ENCODE measurements around the gene GNAL. TPM values are rescaled to one million over a fixed set of nuclear protein-coding genes. Genes with fewer than 3 reads are reported as not detected.

The GNAL gene
- total RNA-seq, 2 experiments from 2014 or later, result 0.11 to 0.19 TPM

- TF ChIP-seq, protein P1, sequence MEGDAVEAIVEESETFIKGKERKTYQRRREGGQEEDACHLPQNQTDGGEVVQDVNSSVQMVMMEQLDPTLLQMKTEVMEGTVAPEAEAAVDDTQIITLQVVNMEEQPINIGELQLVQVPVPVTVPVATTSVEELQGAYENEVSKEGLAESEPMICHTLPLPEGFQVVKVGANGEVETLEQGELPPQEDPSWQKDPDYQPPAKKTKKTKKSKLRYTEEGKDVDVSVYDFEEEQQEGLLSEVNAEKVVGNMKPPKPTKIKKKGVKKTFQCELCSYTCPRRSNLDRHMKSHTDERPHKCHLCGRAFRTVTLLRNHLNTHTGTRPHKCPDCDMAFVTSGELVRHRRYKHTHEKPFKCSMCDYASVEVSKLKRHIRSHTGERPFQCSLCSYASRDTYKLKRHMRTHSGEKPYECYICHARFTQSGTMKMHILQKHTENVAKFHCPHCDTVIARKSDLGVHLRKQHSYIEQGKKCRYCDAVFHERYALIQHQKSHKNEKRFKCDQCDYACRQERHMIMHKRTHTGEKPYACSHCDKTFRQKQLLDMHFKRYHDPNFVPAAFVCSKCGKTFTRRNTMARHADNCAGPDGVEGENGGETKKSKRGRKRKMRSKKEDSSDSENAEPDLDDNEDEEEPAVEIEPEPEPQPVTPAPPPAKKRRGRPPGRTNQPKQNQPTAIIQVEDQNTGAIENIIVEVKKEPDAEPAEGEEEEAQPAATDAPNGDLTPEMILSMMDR (IDR thresholded peaks at IDR 0.05), result no peak
- Histone ChIP-seq H3K36me3 (ENCODE audit: insufficient read depth, low read length) (no peaks in the 10 kb centered on the region), H3K27me3 (ENCODE audit: control insufficient read depth in 1 of 2, insufficient read depth in 2 of 2, low read length in 2 of 2) (peaks cover 0 to 2% of the 10 kb centered on the region in 2 experiments), H3K4me3 (ENCODE audit: low read length) (no peak overlapping the region), H3K27ac (ENCODE audit: low read depth in 1 of 2, low read length in 2 of 2) (no peak overlapping the region), H3K4me1 (ENCODE audit: insufficient read depth, low read length) (no peaks in the 10 kb centered on the region), H3K9me3 (ENCODE audit: control insufficient read depth in 1 of 2, insufficient read depth in 1 of 2, low read length in 2 of 2) (no peaks in the 10 kb centered on the region)
- DNase-seq (no peak), ATAC-seq (ENCODE audit: poor library complexity) (no peak)
- ChIA-PET CTCF (no interaction called here), POLR2A (interaction anchor here (0.6 to 1.0 kb wide), 2 partner anchors 15 to 17 kb away, joined by 3 to 4 read pairs; no protein-coding TSS in a partner anchor)
- intact Hi-C loops (cut with DNase I, micrococcal nuclease), result no loop called here
- Mint-ChIP-seq H3K4me1 (ENCODE audit: low read depth) (no peaks in the 10 kb centered on the region), H3K9me3 (no peaks in the 10 kb centered on the region), H3K27ac (no peak overlapping the region), H3K27me3 (no peaks in the 10 kb centered on the region), H3K36me3 (ENCODE audit: low read depth) (no peaks in the 10 kb centered on the region), H3K4me3 (no peak overlapping the region)
These were observed 145.7 kb downstream of the GNAL start for GRCh38 chr18:11834772-11835171.

- H3K27ac Mint-ChIP-seq, result no peak overlapping the region
- no peaks in the 10 kb centered on the region for H3K4me1 ChIP-seq (ENCODE audit: insufficient read depth, low read length)
- POLR2A ChIA-PET, result interaction anchor here (2.9 kb wide), 1 partner anchor 10 kb away, joined by 20 read pairs; the partner anchor contains the start of gene CHMP1B
- ATAC-seq (ENCODE audit: poor library complexity) (no peak), DNase-seq (no peak)
- no peaks in the 10 kb centered on the region for H3K36me3 Mint-ChIP-seq (ENCODE audit: low read depth)
- H3K4me3 ChIP-seq (ENCODE audit: low read length), result no peak overlapping the region
- H3K9me3 Mint-ChIP-seq, result no peaks in the 10 kb centered on the region
- no peak overlapping the region for H3K4me3 Mint-ChIP-seq
- no peaks in the 10 kb centered on the region for H3K36me3 ChIP-seq (ENCODE audit: insufficient read depth, low read length)
- no peaks in the 10 kb centered on the region for H3K27me3 Mint-ChIP-seq
- intact Hi-C loops (cut with DNase I, micrococcal nuclease), result no loop called here
- H3K27ac ChIP-seq (ENCODE audit: low read depth in 1 of 2, low read length in 2 of 2), result no peak overlapping the region
- H3K27me3 ChIP-seq (ENCODE audit: control insufficient read depth in 1 of 2, insufficient read depth in 2 of 2, low read length in 2 of 2), result peaks cover 0 to 2% of the 10 kb centered on the region in 2 experiments
- H3K9me3 ChIP-seq (ENCODE audit: control insufficient read depth in 1 of 2, insufficient read depth in 1 of 2, low read length in 2 of 2), result no peaks in the 10 kb centered on the region
- CTCF ChIA-PET, result interaction anchor here (0.6 to 1.3 kb wide), 2 partner anchors 18 to 21 kb away, joined by 3 to 4 read pairs; no protein-coding TSS in a partner anchor
- TF ChIP-seq, protein P1 (IDR thresholded peaks at IDR 0.05), result no peak
- H3K4me1 Mint-ChIP-seq (ENCODE audit: low read depth), result no peaks in the 10 kb centered on the region
These were observed 150.5 kb downstream of the GNAL start for GRCh38 chr18:11839556-11839955.

GRCh38 chr18:11840493-11840892, 151.4 kb downstream of the GNAL start:
- CTCF ChIA-PET, result interaction anchor here (1.3 kb wide), 1 partner anchor 19 kb away, joined by 4 read pairs; no protein-coding TSS in a partner anchor
- intact Hi-C loops (cut with DNase I, micrococcal nuclease), result loop anchor here in 1 of 2 experiments (10.0 kb wide), 2 partner anchors 1316 to 1884 kb away; partner anchors contain the start of genes FAM210A, NAPG and RNMT
- H3K4me1 ChIP-seq (ENCODE audit: insufficient read depth, low read length), result no peaks in the 10 kb centered on the region
- POLR2A ChIA-PET, result interaction anchor here (2.9 kb wide), 1 partner anchor 9 kb away, joined by 20 read pairs; the partner anchor contains the start of gene CHMP1B
- Mint-ChIP-seq H3K4me1 (ENCODE audit: low read depth) (no peaks in the 10 kb centered on the region), H3K4me3 (no peak overlapping the region), H3K36me3 (ENCODE audit: low read depth) (no peaks in the 10 kb centered on the region), H3K27me3 (no peaks in the 10 kb centered on the region), H3K9me3 (no peaks in the 10 kb centered on the region), H3K27ac (no peak overlapping the region)
- no peak overlapping the region for H3K27ac ChIP-seq (ENCODE audit: low read depth in 1 of 2, low read length in 2 of 2)
- no peak overlapping the region for H3K4me3 ChIP-seq (ENCODE audit: low read length)
- H3K9me3 ChIP-seq (ENCODE audit: control insufficient read depth in 1 of 2, insufficient read depth in 1 of 2, low read length in 2 of 2), result no peaks in the 10 kb centered on the region
- TF ChIP-seq, protein P1 (IDR thresholded peaks at IDR 0.05), result no peak
- ATAC-seq (ENCODE audit: poor library complexity) (no peak), DNase-seq (no peak)
- no peaks in the 10 kb centered on the region for H3K36me3 ChIP-seq (ENCODE audit: insufficient read depth, low read length)
- H3K27me3 ChIP-seq (ENCODE audit: control insufficient read depth in 1 of 2, insufficient read depth in 2 of 2, low read length in 2 of 2), result peaks cover 0 to 2% of the 10 kb centered on the region in 2 experiments
